GM10248 (cell line): ENCODE measurements around the gene ATOX1.

Experiments
- CTCF ChIA-PET: fragments of 300-600 bp; sonication (Branson Sonifier 250); formaldehyde crosslinking; extraction: SDS; loops from one replicate; lab custom pipeline; 2021; ENCODE audit warnings: antibody characterized with exemption; lab: Yijun Ruan, JAX
- POLR2A ChIA-PET: fragments of 350-650 bp; sonication (Branson Sonifier 250); formaldehyde crosslinking; extraction: SDS; loops from one replicate; lab custom pipeline; 2020; ENCODE audit warnings: antibody characterized with exemption; lab: Yijun Ruan, JAX
- DNase-seq: peaks from one replicate; pipeline ENCODE4 v3.0.0; 2012; ENCODE audit errors: extremely low spot score
- CTCF ChIP-seq: IDR thresholded peaks from 2 replicates; pipeline ENCODE4 v1.5.1; 2012; ENCODE audit warnings: mild to moderate bottlenecking, low read depth; ENCODE audit errors: extremely low read depth, missing control alignments, control extremely low read depth

ATOX1 gene

GRCh38 chr5:151739939-151740335 lies 18.5 kb downstream of the ATOX1 start:
- TF ChIP-seq CTCF: no peak
- DNase-seq: no peak
- ChIA-PET CTCF (interaction anchor here (0.6 to 13.0 kb wide), 28 partner anchors 9 to 193 kb away, joined by 3 to 363 read pairs (median 8); partner anchors contain the start of genes G3BP1 and SPARC), POLR2A (interaction anchor here (0.6 to 1.2 kb wide), 3 partner anchors 31 to 833 kb away, joined by 3 to 4 read pairs (median 3); partner anchors contain the start of gene G3BP1)

- ChIA-PET POLR2A (interaction anchor here (0.6 to 1.2 kb wide), 3 partner anchors 32 to 834 kb away, joined by 3 to 4 read pairs (median 3); partner anchors contain the start of gene G3BP1), CTCF (interaction anchor here (0.9 to 13.0 kb wide), 19 partner anchors 8 to 113 kb away, joined by 3 to 363 read pairs (median 17); partner anchors contain the start of genes G3BP1 and SPARC)
- no peak for DNase-seq
- no peak for TF ChIP-seq CTCF
Observed at GRCh38 chr5:151739395-151739794, 19.0 kb downstream of the ATOX1 start.

GRCh38 chr5:151738125-151738848 lies 20.1 kb downstream of the ATOX1 start:
- DNase-seq: no peak
- no peak for TF ChIP-seq CTCF
- POLR2A ChIA-PET: no interaction called here
- CTCF ChIA-PET: interaction anchor here (0.9 to 13.0 kb wide), 12 partner anchors 12 to 112 kb away, joined by 3 to 363 read pairs (median 25); partner anchors contain the start of gene G3BP1

DNA sequence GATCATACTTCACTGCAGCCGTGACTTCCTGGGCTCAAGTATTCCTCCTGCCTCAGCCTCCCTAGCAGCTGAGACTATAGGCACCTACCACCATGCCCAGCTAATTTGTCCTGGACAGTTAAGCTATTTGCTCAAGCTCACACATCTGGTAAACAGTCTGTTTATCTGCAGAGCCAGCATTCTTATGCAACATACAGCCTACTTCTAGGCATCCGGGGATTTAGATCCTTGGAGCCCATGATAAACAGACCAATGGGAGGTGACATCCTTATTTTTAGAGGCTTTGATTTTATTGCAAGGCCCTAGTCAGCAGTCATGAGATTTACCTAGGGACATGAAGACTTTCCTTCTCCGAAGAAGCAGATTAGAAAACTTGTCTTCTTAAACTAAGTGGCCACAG lies 21.0 kb downstream of the ATOX1 start:
- ChIA-PET CTCF (interaction anchor here (0.8 to 13.0 kb wide), 12 partner anchors 9 to 89 kb away, joined by 3 to 363 read pairs (median 4); no protein-coding TSS in a partner anchor), POLR2A (no interaction called here)
- TF ChIP-seq CTCF: no peak
- no peak for DNase-seq

GRCh38 chr5:151735646-151736045 lies 22.8 kb downstream of the ATOX1 start:
- no peak for TF ChIP-seq CTCF
- ChIA-PET POLR2A (no interaction called here), CTCF (interaction anchor here (0.9 to 13.0 kb wide), 8 partner anchors 9 to 83 kb away, joined by 3 to 363 read pairs (median 6); no protein-coding TSS in a partner anchor)
- no peak for DNase-seq

DNA sequence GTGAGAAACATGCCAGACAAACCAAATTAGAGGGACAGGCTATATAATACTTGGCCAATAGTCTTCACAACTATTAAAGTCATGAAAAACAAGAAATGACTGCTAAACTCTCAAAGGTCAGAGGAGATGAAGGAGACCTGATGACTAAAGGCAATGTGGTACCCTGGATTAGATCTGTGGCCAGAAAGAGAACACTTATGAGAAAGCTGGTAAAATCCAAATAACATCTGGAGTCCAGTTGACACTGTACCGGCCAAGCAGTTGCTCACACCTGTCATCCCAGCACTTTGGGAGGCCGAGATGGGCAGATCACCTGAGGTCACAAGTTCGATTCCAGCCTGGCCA lies 24.4 kb downstream of the ATOX1 start:
- no peak for DNase-seq
- no peak for TF ChIP-seq CTCF
- ChIA-PET CTCF (interaction anchor here (3.3 to 13.0 kb wide), 2 partner anchors 72 to 81 kb away, joined by 16 to 363 read pairs; no protein-coding TSS in a partner anchor), POLR2A (no interaction called here)
